Amniotic epithelial cell (primary cell): ENCODE results near the gene C12orf57.
"Not testable (repeated sequence)": the region's sequence is repeated elsewhere in the genome, so short reads cannot be mapped to it uniquely, and the experiment has no call there.

Experiments
- DNase-seq: peaks from one replicate; pipeline ENCODE4 v3.0.0-alpha.2; 2010; ENCODE audit warnings: low read depth

C12orf57 gene, protein sequence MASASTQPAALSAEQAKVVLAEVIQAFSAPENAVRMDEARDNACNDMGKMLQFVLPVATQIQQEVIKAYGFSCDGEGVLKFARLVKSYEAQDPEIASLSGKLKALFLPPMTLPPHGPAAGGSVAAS

DNA sequence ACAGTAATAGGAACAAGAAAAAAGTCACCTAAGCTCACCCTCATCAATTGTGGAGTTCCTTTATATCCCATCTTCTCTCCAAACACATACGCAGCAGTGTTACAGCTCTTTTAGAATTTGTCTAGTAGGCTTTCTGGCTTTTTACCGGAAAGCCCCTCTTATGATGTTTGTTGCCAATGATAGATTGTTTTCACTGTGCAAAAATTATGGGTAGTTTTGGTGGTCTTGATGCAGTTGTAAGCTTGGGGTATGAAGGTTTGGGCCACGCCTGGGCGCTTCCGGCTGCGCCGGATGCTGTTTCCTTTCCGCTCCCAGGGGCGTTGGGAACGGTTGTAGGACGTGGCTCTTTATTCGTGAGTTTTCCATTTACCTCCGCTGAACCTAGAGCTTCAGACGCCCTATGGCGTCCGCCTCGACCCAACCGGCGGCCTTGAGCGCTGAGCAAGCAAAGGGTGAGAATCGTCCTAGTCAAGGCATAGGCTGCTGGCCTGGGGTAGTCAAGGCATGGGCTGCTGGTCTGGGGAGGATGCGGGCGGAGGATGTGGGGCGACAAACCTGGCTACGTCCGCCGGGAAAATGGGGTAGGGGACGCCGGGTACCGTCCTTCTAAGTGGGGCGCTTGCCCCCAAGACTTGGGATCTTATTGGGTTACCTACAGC is at the start of gene C12orf57, which contains the start of gene RNU7-1:
C12orf57 (plus strand) TSS at position 301 of the 659 bp plus-strand sequence; CDS start at position 401, 100 bp downstream.
RNU7-1 (plus strand) TSS at position 95 of the 659 bp plus-strand sequence.
- DNase-seq: peak; percentile 90

DNA sequence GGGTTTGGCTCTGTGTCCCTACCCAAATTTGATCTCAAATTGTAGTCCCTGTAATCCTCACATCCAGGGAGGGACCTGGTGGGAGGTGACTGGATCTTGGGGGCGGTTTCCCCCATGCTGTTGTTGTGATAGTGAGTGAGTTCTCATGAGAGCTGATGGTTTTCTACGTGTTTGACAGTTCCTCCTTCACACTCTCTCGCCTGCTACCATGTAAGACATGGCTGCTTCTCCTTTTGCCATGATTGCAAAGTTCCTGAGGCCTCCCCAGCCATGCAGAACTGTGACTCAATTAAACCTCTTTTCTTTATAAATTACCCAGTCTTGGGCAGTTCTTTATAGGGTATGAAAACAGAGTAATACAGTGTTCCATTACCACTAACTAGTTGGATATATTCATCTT is 49.5 kb upstream of the C12orf57 start:
- no peak for DNase-seq

DNA sequence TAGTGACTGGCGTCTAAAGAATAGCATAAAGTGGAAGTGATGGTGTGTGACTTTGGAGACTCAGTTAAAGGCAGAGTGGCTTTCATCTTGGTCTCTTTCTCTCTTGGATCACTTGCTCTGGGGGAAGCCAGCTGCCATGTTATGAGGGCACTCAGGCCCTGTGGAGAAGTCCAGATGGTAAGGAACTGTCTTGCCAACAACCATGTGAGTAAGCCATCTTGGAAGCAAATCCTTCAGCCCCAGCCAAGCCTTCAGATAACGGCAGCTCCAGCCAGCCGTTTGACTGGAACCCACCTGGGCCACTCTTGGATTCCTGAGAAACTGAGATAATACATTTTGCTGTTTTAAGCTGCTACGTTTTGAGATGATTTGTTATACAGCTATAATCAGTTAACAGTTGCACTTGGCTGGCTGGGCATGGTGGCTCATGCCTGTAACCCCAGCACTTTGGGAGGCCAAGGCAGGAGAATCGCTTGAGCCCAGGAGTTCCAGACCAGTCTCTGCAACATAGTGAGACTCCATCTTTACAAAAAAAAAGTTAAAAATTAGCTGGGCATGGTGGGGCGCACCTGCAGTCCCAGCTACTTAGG is 46.9 kb upstream of the C12orf57 start:
- DNase-seq: no peak

DNA sequence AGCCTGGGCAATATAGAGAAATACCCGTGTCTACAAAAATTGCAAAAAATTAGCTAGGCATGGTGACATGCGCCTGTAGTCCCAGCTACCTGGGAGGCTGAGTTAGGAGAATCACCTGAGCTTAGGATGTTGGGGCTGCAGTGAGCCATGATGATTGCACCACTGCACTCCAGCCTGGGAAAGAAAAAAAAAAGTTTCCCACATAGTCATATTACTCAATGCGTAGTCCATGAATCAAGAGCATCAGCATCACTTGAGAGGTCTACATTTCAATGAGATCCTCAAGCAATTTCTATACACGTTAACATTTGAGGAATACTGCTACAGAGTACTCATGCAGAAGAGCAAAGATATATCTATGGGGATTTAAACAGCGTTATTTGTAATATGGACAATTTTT is 44.4 kb upstream of the C12orf57 start:
- DNase-seq: peak; percentile 33

DNA sequence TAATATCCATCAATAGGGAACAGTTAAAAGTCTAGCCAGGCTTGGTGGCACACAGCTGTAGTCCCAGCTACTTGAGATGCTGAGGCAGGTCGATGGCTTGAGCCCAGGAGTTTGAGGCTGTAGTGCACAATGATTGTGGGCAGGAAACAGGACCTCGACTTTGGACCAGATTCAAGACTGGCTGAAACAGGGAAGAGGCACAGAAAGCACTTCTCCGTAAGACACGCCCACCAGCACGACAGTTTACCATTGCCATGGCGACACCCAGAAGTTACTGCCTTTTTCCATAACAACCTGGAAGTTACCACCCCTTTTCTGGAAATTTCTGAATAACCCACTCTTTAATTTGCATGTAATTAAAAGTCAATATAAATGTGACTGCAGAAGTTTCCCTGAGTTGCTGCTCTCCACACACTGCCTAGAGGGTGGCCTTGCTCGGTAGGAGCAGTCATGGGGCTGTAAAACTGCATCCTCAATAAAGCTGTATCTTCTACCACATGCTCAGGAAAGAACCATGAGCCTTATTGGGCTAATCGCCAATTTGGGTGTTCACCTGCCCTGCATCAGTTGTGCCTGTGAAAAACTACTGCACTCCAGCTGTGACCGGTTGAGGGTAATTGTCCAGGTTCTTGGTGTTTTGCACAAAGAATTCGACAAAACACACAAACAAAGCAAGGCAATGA is 43.8 kb upstream of the C12orf57 start:
- peak; percentile 19 for DNase-seq

DNA sequence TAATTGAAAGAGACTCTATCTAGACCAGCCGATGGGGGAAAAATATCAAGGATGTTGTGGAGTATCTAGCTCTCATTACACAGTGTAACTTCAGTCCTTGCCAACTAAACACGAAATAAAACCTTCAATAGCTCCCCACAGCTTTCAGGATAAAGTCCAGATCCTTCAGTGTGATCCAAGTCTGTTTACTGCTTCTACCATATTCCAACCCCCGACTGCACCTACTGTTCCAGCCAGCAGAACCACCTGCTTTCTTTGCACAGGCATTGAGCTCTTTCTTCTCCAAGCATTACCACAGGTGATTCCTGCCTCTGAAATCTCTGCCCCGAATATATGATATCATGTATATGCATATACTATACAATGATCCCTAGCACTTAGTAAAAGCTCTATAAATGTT is 41.4 kb upstream of the C12orf57 start:
- no peak for DNase-seq

DNA sequence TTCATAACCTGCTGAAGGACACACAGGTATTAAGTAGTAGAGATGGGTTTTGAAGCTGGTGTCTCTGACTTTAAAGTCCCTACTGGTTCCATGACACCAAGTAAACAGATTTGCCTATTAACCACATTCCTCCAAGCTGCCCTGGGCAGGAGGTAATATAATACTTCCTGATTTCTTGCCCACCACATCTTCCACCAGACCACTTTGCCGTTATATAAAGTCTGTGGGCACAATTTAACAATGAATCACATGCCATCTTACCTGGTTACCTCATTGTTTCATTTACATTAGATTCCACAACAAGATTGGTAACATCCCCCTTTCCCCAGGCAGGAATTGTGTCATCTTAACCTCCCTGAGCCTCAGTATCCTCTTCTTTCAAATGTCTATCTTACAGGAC is 40.1 kb upstream of the C12orf57 start:
- no peak for DNase-seq

DNA sequence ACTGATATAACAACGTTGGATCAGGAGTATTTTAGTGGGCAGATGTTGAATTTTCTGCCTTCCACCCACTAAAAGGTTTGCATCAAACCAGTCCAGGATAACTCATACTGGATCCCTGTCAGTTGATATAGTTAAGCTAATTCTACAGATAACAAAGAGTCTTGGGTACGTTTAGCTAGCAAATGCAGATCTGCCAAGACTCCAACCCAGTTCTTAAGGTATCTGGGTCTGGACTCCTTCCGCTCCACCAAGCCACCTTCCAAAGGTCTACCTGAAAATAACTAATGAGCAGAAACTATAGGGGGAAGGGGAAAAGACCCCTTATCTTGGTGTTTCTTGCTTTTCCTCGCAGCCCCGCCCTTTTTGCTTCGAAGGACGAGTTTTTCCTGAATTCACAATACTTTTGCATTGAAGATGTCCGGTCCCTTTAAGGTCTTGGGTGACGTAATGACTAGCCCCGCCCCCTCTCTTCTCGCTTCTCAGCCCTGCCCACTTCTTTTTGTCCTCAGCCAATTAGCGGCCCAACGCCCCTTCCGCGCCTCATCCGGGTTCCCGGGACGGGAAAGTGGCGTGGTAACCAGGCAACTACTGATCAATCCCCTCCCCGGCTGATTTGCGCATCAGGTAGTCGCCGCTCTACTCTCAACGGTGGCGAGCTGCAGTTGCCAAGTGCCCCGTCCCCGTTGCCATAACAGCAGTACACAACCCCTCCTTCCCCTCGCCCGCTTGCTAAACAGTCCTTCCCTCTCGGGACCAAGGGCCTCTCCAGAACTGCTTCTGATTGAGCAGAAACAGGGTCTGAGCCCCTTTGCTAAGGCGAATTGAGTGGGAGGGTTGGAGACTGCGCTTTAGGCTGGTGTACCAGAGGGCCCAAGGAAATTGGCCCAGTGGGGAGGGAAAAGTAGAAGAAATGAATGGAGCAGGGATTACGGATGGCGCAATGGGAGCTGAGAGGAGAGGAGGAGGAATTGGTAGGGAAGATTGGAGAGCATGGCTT is 39.2 kb upstream of the C12orf57 start, which contains the start of gene LRRC23:
LRRC23 (plus strand) TSS at position 543 of the 997 bp plus-strand sequence. CDS start 812 bp downstream, outside the sequence.
- peak; percentile 90 for DNase-seq

DNA sequence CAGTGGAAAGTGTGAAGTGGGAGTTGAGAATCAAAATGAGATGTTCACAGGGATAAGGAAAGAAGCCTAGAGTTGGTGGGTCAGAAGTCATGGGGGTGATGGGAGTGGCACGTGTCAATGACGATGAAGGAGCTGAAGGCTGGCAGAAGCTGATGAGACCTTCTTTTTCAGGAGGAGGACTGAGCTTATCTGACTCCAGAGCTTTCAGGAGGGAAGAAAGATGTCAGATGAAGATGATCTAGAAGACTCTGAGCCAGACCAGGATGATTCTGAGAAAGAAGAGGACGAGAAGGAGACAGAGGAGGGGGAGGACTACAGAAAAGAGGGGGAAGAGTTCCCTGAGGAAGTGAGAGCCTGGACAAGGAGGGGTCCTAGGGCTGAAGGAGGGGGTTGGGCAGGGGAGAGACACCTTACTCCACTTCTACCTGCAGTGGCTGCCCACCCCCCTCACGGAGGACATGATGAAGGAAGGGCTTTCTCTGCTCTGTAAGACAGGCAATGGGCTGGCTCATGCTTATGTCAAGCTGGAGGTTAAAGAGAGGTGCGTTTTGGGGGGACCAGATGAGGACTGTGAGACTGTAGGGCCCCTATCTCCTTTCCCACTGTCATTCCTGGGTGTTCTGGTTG is 38.3 kb upstream of the C12orf57 start:
- no peak for DNase-seq

DNA sequence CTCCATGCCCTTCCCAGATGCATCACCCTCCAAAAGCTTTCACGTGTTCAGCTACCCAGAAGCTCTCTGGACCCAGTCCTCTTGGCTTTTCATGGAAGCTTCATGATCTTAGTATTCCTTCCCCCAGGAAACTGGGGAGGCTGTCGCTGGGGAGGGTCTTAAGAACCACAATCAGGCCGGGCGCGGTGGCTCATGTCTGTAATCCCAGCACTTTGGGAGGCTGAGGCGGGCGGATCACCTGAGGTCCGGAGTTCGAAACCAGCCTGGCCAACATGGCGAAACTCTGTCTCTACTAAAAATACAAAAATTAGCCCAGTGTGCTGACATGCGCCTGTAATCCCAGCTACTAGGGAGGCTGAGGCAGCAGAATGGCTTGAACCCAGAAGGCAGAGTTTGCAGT is 35.7 kb upstream of the C12orf57 start:
- not testable (repeated sequence) for DNase-seq

DNA sequence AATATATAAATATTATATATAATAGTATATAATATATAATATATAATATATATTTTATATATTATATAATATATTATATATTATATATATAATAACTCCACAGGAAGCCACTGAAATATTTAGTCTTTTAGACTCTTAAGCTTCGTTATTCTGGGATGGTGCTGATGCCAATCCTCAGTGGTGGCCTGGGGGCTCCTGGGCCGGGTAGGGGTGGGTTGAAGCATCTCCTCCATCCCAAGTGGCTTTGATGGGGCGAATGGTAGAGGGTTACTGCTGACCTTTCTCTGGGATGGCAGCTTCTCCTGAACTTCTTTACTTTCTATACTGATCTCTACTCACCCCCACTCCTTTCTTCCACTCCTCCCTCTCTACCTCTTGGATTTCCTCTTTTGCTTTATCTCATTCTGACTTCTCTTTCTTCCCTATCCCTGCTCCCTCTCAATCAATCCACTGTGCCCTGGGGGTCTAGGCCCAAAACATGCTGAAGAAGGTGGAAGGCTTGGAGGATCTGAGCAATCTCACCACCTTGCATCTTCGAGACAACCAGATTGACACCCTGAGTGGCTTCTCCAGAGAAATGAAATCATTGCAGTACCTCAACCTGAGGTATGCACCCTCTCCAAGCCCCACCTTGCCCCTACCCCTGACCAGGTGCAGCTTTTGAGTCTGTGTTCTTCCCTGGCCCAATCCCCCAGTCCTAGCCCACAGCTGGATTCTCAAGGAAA is 34.2 kb upstream of the C12orf57 start:
- DNase-seq: no peak

DNA sequence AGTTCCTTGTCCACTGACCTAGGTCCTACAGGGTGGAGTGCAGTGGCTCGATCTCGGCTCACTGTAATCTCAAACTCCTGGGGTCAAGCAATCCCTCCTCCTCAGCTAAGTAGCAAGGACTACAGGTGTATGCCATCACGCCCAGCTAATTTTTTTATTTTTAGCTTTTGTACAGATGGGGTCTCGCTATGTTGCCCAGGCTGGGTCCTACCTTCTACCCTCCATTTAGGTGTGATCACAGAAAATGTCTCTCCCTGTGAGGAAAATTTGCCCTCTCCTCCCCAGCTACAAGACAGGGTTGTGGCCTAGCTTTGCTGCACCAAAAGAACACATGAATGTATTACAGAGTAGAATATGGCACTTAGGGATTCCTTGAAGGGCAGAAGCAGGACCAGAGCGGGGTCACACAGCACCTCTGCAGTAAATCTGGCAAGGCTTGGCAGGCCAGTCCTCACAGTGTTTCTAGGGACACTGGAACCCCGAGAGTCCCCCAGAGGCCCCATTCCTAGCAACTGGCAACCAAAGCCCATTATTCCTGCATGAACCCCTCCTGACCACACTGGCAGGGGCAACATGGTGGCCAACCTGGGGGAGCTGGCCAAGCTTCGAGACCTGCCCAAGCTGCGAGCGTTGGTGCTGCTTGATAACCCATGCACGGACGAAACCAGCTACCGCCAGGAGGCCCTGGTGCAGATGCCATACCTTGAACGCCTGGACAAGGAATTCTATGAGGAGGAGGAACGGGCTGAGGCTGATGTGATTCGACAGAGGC is 31.5 kb upstream of the C12orf57 start:
- no peak for DNase-seq

DNA sequence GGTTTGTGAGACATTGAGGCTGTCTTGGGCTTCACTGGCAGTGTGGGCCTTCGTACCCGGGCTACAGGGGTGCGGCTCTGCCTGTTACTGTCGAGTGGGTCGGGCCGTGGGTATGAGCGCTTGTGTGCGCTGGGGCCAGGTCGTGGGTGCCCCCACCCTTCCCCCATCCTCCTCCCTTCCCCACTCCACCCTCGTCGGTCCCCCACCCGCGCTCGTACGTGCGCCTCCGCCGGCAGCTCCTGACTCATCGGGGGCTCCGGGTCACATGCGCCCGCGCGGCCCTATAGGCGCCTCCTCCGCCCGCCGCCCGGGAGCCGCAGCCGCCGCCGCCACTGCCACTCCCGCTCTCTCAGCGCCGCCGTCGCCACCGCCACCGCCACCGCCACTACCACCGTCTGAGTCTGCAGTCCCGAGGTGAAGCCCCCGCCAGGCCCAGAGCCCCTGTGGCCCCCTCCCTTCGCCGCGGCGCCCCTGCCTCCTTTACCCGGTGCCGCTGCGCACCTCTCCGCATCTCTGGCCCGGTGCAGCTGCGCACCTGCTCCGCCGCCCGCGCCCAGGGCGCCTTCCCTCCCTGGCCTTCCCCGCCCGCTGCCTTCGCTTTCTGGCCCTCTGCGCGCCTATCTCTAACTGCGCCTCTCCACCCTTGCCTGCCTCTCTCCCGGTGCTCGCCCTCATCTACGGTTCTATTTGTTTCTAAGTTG is 29.4 kb upstream of the C12orf57 start, which contains the start of gene ENO2:
ENO2 (plus strand) TSS at position 335 of the 701 bp plus-strand sequence. CDS start 1,253 bp downstream, outside the sequence.
- peak; percentile 50 for DNase-seq

DNA sequence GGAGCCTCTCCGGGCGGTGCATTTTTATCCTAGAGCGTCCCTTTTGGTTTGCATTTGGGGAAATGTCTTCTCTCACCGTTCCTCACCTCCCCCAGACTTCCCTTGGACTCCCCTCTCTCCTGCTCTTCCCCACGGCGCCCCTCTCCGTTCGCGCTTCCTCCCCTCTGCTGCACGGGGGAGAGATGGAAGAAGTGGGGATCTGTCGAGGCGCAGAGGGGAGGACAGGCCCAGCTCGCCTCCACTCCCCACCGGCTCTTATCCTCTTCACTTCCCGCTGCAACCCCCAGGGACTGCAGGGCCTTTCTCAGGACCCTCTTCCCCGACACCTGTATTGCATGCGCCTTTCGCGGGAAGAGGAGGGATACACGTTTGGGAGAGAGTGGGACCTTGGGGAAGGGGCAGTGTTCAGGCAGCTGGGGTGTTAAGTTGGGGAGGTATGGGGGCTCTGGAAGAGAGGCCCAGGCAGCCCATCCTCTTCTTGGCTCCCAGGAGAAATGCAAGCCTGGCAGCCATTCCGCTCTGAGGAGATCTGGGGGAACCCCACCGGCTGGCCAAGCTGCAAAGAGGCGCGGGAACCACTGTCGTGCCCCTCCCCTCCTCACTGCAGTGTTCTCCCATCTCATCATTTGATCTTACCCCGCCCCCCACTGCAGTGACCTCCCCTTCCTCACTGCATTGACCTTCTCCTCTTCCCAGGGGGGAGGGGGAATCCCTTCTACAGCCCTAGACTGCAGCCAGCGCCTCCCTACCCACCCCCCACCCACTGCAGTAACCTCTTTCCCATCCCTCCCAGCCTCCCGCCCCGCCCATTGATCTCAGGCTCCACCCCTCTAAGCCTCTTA is 28.7 kb upstream of the C12orf57 start:
- DNase-seq: peak; percentile 34

DNA sequence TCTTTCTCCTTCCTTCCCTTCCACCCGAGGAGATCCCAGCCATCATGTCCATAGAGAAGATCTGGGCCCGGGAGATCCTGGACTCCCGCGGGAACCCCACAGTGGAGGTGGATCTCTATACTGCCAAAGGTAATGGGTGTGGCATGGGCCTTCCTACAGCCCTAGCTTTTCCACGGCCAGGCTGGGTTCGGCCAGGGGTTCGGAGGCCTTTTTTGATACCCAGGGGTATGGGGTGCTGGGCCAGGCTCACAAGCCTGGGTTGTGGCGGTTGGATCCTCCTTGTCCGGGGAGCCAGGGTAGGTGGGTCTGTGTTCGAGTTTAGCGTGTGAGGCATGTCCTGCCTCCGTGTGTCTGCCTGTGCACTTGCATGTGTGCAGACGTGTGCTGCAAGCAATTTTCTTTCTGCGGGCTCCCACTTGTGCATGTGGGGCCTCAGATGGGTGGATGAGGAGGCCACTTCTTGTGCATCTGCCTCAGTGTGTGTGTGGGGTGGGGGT is 28.0 kb upstream of the C12orf57 start:
- no peak for DNase-seq

DNA sequence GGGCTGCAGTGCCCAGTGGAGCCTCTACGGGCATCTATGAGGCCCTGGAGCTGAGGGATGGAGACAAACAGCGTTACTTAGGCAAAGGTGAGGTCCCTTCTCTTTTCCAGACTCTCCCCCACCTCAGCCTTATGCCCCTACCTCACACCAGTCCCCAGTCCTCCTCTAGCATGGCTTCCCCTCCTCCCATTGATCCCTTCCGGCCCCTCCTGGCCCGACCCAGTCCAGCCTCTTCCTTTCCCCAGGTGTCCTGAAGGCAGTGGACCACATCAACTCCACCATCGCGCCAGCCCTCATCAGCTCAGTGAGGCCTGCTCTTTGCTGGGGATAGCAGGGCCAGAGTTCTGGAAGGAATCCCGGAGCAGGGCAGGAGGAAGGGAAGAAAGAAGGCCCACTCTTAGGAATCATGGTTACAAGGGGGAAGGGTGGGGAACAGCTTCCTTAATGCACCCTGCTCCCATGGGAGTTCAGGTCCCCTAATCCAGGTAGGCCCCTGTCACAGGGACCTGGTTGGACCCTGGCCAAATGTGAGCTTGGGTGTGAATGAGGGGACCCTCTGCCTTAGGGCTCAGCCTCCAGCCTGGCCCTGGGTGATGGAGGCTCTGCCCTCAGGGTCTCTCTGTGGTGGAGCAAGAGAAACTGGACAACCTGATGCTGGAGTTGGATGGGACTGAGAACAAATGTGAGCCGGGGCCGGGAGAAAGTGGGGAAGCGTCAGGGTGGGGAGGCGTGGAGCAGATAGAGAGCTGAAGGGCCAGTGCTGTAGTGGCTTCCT is 27.2 kb upstream of the C12orf57 start:
- no peak for DNase-seq
